SK-N-SH (cell line): Measurements from ENCODE around the gene EPHB2. TPM values are rescaled to one million over a fixed set of nuclear protein-coding genes. Genes with fewer than 3 reads are reported as not detected.

Source experiments
- CTCF ChIA-PET: fragments of 300-600, 350-600 bp; formaldehyde crosslinking; extraction: SDS; loops from one replicate; lab custom pipeline; 2021; lab: Yijun Ruan, JAX
- POLR2A ChIA-PET: fragments of 350-600 bp; sonication (Branson Sonifier 250); formaldehyde crosslinking; extraction: SDS; loops from one replicate; lab custom pipeline; 2020; ENCODE audit warnings: antibody characterized with exemption, inconsistent platforms; lab: Yijun Ruan, JAX
- DNase-seq: peaks from one replicate; pipeline ENCODE4 v3.0.0; 2012
- H2AFZ ChIP-seq: fragments of 200-600 bp; sonication (generic); 2 replicates; pipeline ENCODE4 v1.8.1; 2016; ENCODE audit warnings: antibody characterized with exemption, mild to moderate bottlenecking, low read depth
- H3F3A ChIP-seq: fragments of 200-600 bp; sonication (generic); replicated peaks from 2 replicates; pipeline ENCODE3; 2016; ENCODE audit warnings: antibody characterized with exemption, mild to moderate bottlenecking; ENCODE audit not compliant: insufficient read depth
- H3K27ac ChIP-seq, 2 experiments: fragments of 200-500 bp in 1 of 2; fragments of 200-600 bp in 1 of 2; sonication (Bioruptor generic) in 1 of 2; sonication (generic), shearing (Covaris generic) in 1 of 2; 2 replicates each; pipeline versions ENCODE4 v1.5.1 to v1.6.1; 2014 to 2016; ENCODE audit warnings: low read depth in 2 of 2, inconsistent platforms in 1 of 2, low read length in 1 of 2, mild to moderate bottlenecking in 1 of 2, mixed read lengths in 1 of 2
- H3K27me3 ChIP-seq: fragments of 200-600 bp; sonication (generic), shearing (Covaris generic); 2 replicates; pipeline ENCODE4 v1.6.1; 2016; ENCODE audit warnings: mixed run types; ENCODE audit not compliant: insufficient read depth
- H3K36me3 ChIP-seq, 2 experiments: fragments of 200-500 bp in 1 of 2; fragments of 200-600 bp in 1 of 2; sonication (Bioruptor generic) in 1 of 2; sonication (generic) in 1 of 2; replicated peaks in 1 of 2; 2 replicates each; pipeline versions ENCODE3 to v1.5.1; 2014 to 2016; ENCODE audit warnings: low read length in 1 of 2, mild to moderate bottlenecking in 1 of 2; ENCODE audit not compliant: insufficient read depth in 2 of 2, control insufficient read depth in 1 of 2
- H3K4me1 ChIP-seq, 2 experiments: fragments of 200-500 bp in 1 of 2; fragments of 200-600 bp in 1 of 2; sonication (Bioruptor generic) in 1 of 2; sonication (generic), shearing (Covaris generic) in 1 of 2; 2 replicates each; pipeline versions ENCODE4 v1.5.1 to v1.6.1; 2014 to 2016; ENCODE audit warnings: low read depth in 1 of 2, low read length in 1 of 2, mixed run types in 1 of 2; ENCODE audit not compliant: insufficient read depth in 2 of 2, control insufficient read depth in 1 of 2
- H3K4me2 ChIP-seq: fragments of 200-600 bp; sonication (generic), shearing (Covaris generic); 2 replicates; pipeline ENCODE4 v1.6.1; 2017; ENCODE audit warnings: mixed run types
- H3K4me3 ChIP-seq, 2 experiments: fragments of 200-500 bp in 1 of 2; fragments of 200-600 bp in 1 of 2; sonication (Bioruptor generic) in 1 of 2; sonication (generic), shearing (Covaris generic) in 1 of 2; 2 replicates each; pipeline versions ENCODE4 v1.5.1 to v1.8.1; 2014 to 2016; ENCODE audit warnings: low read depth in 2 of 2, inconsistent platforms in 1 of 2, low read length in 1 of 2, mild to moderate bottlenecking in 1 of 2, mixed read lengths in 1 of 2, moderate library complexity in 1 of 2
- H3K79me2 ChIP-seq: fragments of 200-600 bp; sonication (generic); 2 replicates; pipeline ENCODE4 v1.8.1; 2017; ENCODE audit warnings: mild to moderate bottlenecking; ENCODE audit not compliant: insufficient read depth
- H3K9ac ChIP-seq: fragments of 200-600 bp; sonication (generic); 2 replicates; pipeline ENCODE4 v1.6.1; 2017; ENCODE audit warnings: mixed run types
- H3K9me2 ChIP-seq: fragments of 200-600 bp; sonication (generic); 2 replicates; pipeline ENCODE4 v1.6.1; 2017; ENCODE audit warnings: mixed run types
- H3K9me3 ChIP-seq: fragments of 200-600 bp; sonication (generic); 2 replicates; pipeline ENCODE4 v1.6.1; 2017; ENCODE audit warnings: mixed run types, mild to moderate bottlenecking, moderate library complexity
- H4K20me1 ChIP-seq: fragments of 200-600 bp; sonication (generic); 2 replicates; pipeline ENCODE4 v1.6.1; 2017; ENCODE audit warnings: mild to moderate bottlenecking, mixed run types; ENCODE audit not compliant: insufficient read depth
- CHD2 ChIP-seq: fragments of 150-350 bp; IDR thresholded peaks from 2 replicates; pipeline ENCODE4 v1.6.1; 2018; ENCODE audit warnings: low read length; ENCODE audit not compliant: partially characterized antibody
- ELF1 ChIP-seq: IDR thresholded peaks from 2 replicates; pipeline ENCODE4 v1.4.0; 2012
- FOSL2 ChIP-seq: IDR thresholded peaks from 2 replicates; pipeline ENCODE4 v1.4.0; 2012; ENCODE audit warnings: low read depth, mild to moderate bottlenecking, moderate library complexity, borderline replicate concordance
- GABPA ChIP-seq: IDR thresholded peaks from 2 replicates; pipeline ENCODE4 v1.4.0; 2012; ENCODE audit warnings: low read depth, mild to moderate bottlenecking
- JUND ChIP-seq: IDR thresholded peaks from 2 replicates; pipeline ENCODE4 v1.4.0; 2012
- MEF2A ChIP-seq: IDR thresholded peaks from 2 replicates; pipeline ENCODE4 v1.4.0; 2012; ENCODE audit warnings: low read depth, borderline replicate concordance
- MXI1 ChIP-seq: IDR thresholded peaks from 2 replicates; pipeline ENCODE4 v1.6.1; 2012; ENCODE audit warnings: mild to moderate bottlenecking, low read depth, low read length, improper control_type of control experiment
- NRF1 ChIP-seq: IDR thresholded peaks from 2 replicates; pipeline ENCODE4 v1.6.1; 2012; ENCODE audit warnings: low read depth, mild to moderate bottlenecking, low read length
- RFX5 ChIP-seq: IDR thresholded peaks from 2 replicates; pipeline ENCODE4 v1.6.1; 2012; ENCODE audit warnings: mild to moderate bottlenecking, improper control_type of control experiment, low read length
- RXRA ChIP-seq: IDR thresholded peaks from 2 replicates; pipeline ENCODE4 v1.4.0; 2012; ENCODE audit warnings: low read depth, mild to moderate bottlenecking, borderline replicate concordance
- SIN3A ChIP-seq: IDR thresholded peaks from 2 replicates; pipeline ENCODE4 v1.6.1; 2012; ENCODE audit warnings: low read depth, mild to moderate bottlenecking, low read length, moderate library complexity, borderline replicate concordance
- SMC3 ChIP-seq: IDR thresholded peaks from 2 replicates; pipeline ENCODE4 v1.6.1; 2012; ENCODE audit warnings: low read depth, low read length, improper control_type of control experiment
- TEAD4 ChIP-seq: IDR thresholded peaks from 2 replicates; pipeline ENCODE4 v1.4.0; 2012; ENCODE audit warnings: mild to moderate bottlenecking, borderline replicate concordance; ENCODE audit not compliant: insufficient read depth
- YY1 ChIP-seq: IDR thresholded peaks from 2 replicates; pipeline ENCODE4 v1.4.0; 2012; ENCODE audit warnings: low read depth, mild to moderate bottlenecking
- WGBS: methylation state at CpG from one replicate; pipeline ENCODE4 v1.1.6; 2017; ENCODE audit warnings: low lambda C conversion rate; 5-methylcytosine and 5-hydroxymethylcytosine counted together
- polyA plus RNA-seq, 3 experiments: library from polyadenylated mRNA; depleted of rRNA; stranded (reverse); fragments of >200 nt; gene quantifications; 2 replicates each; pipeline ENCODE4 v1.2.3, GENCODE V29; 2012
- TF ChIP-seq, protein P1 (sequence below): IDR thresholded peaks from 2 replicates; pipeline ENCODE4 v1.6.1; 2012; ENCODE audit warnings: mild to moderate bottlenecking, low read depth, low read length, moderate library complexity
- TF ChIP-seq, protein P2 (sequence below): fragments of 150-350 bp; IDR thresholded peaks from 2 replicates; pipeline ENCODE4 v1.6.1; 2016; ENCODE audit warnings: mild to moderate bottlenecking, low read depth, low read length
- TF ChIP-seq, protein P3 (sequence below): IDR thresholded peaks from 2 replicates; pipeline ENCODE4; 2012
- TF ChIP-seq, protein P4 (sequence below): IDR thresholded peaks from 2 replicates; pipeline ENCODE4 v1.4.0; 2012; ENCODE audit warnings: low read depth, borderline replicate concordance

The EPHB2 gene
- polyA plus RNA-seq, 1 of the 3 experiments (the other 2 are of a cell fraction), result 25.2 TPM

DNA sequence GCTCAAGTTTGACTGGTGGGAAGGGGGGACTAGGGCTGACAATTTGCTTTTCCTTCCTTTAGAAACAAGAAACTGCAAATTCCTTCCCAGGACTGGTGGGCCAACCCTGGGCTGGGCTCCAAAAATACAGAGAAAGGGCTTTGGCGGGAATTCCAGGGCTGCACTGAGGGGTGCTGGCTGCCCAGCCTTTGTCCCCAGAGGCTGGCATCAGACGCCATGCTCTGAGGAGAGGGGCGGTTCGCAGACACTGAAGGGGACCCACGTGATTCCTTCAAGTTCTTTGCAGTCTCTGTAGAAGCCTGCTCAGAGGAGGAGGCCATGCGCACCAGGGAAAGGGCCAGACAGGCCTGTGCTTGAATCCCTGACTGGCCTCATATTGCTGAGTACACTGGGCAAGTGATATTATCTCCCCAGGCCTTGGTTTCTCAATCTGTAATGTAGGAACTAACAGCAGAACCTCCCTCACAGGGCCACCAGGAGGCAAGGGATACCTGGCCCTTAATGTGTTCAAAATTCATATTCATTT is 119.5 kb downstream of the EPHB2 start:
- WGBS, result 84% methylated on average over 5 of the region's 6 CpGs
- Histone ChIP-seq H3K79me2 (peaks cover 3% of the 10 kb centered on the region; the same call in 1 of the 2 replicates), H2AFZ (no peak overlapping the region), H3F3A (peaks cover 35% of the 10 kb centered on the region), H3K4me2 (no peak overlapping the region), H3K36me3 (no peaks in the 10 kb centered on the region), H3K4me1 (peaks cover 42 to 51% of the 10 kb centered on the region in 2 experiments), H3K9me3 (no peaks in the 10 kb centered on the region), H4K20me1 (no peaks in the 10 kb centered on the region), H3K9me2 (no peaks in the 10 kb centered on the region), H3K4me3 (no peak overlapping the region), H3K27ac (peak overlapping the region in 1 of 2 experiments; percentile 90; a peak in 2 of 4 replicates), H3K9ac (no peak overlapping the region), H3K27me3 (no peaks in the 10 kb centered on the region)
- POLR2A ChIA-PET, result no interaction called here
- no peak for DNase-seq
- TF ChIP-seq TEAD4 (no peak), RXRA (no peak), SIN3A (no peak), FOSL2 (no peak), YY1 (no peak), SMC3 (no peak), ELF1 (no peak), GABPA (no peak), NRF1 (no peak), JUND (no peak), MEF2A (no peak), RFX5 (no peak), CHD2 (no peak), MXI1 (no peak)
- TF ChIP-seq, protein P1, sequence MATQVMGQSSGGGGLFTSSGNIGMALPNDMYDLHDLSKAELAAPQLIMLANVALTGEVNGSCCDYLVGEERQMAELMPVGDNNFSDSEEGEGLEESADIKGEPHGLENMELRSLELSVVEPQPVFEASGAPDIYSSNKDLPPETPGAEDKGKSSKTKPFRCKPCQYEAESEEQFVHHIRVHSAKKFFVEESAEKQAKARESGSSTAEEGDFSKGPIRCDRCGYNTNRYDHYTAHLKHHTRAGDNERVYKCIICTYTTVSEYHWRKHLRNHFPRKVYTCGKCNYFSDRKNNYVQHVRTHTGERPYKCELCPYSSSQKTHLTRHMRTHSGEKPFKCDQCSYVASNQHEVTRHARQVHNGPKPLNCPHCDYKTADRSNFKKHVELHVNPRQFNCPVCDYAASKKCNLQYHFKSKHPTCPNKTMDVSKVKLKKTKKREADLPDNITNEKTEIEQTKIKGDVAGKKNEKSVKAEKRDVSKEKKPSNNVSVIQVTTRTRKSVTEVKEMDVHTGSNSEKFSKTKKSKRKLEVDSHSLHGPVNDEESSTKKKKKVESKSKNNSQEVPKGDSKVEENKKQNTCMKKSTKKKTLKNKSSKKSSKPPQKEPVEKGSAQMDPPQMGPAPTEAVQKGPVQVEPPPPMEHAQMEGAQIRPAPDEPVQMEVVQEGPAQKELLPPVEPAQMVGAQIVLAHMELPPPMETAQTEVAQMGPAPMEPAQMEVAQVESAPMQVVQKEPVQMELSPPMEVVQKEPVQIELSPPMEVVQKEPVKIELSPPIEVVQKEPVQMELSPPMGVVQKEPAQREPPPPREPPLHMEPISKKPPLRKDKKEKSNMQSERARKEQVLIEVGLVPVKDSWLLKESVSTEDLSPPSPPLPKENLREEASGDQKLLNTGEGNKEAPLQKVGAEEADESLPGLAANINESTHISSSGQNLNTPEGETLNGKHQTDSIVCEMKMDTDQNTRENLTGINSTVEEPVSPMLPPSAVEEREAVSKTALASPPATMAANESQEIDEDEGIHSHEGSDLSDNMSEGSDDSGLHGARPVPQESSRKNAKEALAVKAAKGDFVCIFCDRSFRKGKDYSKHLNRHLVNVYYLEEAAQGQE, result no peak
- TF ChIP-seq, protein P2, sequence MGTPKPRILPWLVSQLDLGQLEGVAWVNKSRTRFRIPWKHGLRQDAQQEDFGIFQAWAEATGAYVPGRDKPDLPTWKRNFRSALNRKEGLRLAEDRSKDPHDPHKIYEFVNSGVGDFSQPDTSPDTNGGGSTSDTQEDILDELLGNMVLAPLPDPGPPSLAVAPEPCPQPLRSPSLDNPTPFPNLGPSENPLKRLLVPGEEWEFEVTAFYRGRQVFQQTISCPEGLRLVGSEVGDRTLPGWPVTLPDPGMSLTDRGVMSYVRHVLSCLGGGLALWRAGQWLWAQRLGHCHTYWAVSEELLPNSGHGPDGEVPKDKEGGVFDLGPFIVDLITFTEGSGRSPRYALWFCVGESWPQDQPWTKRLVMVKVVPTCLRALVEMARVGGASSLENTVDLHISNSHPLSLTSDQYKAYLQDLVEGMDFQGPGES, result no peak
- TF ChIP-seq, protein P3, sequence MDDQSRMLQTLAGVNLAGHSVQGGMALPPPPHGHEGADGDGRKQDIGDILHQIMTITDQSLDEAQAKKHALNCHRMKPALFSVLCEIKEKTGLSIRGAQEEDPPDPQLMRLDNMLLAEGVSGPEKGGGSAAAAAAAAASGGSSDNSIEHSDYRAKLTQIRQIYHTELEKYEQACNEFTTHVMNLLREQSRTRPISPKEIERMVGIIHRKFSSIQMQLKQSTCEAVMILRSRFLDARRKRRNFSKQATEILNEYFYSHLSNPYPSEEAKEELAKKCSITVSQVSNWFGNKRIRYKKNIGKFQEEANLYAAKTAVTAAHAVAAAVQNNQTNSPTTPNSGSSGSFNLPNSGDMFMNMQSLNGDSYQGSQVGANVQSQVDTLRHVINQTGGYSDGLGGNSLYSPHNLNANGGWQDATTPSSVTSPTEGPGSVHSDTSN, result no peak
- TF ChIP-seq, protein P4, sequence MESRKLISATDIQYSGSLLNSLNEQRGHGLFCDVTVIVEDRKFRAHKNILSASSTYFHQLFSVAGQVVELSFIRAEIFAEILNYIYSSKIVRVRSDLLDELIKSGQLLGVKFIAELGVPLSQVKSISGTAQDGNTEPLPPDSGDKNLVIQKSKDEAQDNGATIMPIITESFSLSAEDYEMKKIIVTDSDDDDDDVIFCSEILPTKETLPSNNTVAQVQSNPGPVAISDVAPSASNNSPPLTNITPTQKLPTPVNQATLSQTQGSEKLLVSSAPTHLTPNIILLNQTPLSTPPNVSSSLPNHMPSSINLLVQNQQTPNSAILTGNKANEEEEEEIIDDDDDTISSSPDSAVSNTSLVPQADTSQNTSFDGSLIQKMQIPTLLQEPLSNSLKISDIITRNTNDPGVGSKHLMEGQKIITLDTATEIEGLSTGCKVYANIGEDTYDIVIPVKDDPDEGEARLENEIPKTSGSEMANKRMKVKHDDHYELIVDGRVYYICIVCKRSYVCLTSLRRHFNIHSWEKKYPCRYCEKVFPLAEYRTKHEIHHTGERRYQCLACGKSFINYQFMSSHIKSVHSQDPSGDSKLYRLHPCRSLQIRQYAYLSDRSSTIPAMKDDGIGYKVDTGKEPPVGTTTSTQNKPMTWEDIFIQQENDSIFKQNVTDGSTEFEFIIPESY, result no peak
- CTCF ChIA-PET, result interaction anchor here (1.1 kb wide), 1 partner anchor 32 kb away, joined by 3 read pairs; no protein-coding TSS in a partner anchor
